Measurements from ENCODE around the gene MYO5C. TPM values are rescaled to one million over a fixed set of nuclear protein-coding genes. Genes with fewer than 3 reads are reported as not detected.

Gene MYO5C
- total and polyA plus RNA-seq, 2 of the 8 experiments (the other 6 are each of a cell fraction or from before 2014, with no cell fraction given) = 8.2 to 26.7 TPM

- TF ChIP-seq PHF8 (conservative IDR thresholded peaks at IDR 0.05; ENCODE audit: low read depth, low read length) (no peak), E2F6 (IDR thresholded peaks at IDR 0.05) (no peak), CREB1 (IDR thresholded peaks at IDR 0.05) (no peak), JUN (IDR thresholded peaks at IDR 0.05; ENCODE audit: low read depth, low read length) (no peak), JUND (IDR thresholded peaks at IDR 0.05; ENCODE audit: low read length) (no peak), SRF (IDR thresholded peaks at IDR 0.05; ENCODE audit: low read depth, low read length) (no peak), POU5F1 (IDR thresholded peaks at IDR 0.05; ENCODE audit: low read depth, low read length) (no peak), KDM5A (IDR thresholded peaks at IDR 0.05; ENCODE audit: low read length) (no peak), POLR2A (IDR thresholded peaks at IDR 0.05; ENCODE audit: control extremely low read depth in 1 of 2, low read depth in 2 of 2, low read length in 2 of 2) (no peak), FOSL1 (IDR thresholded peaks at IDR 0.05; ENCODE audit: insufficient read depth, low read depth, low read length) (peak; percentile 57; the same call in 1 of the 2 replicates), NRF1 (IDR thresholded peaks at IDR 0.05; ENCODE audit: low read depth, low read length) (peak; percentile 46), TEAD4 (IDR thresholded peaks at IDR 0.05; ENCODE audit: low read depth, low read length) (peak; percentile 34; the same call in 1 of the 2 replicates), TAF7 (optimal IDR thresholded peaks at IDR 0.05; ENCODE audit: borderline replicate concordance, low read depth, low read length) (no peak), USF2 (IDR thresholded peaks at IDR 0.05; ENCODE audit: low read length) (no peak), RBBP5 (IDR thresholded peaks at IDR 0.05; ENCODE audit: borderline replicate concordance, low read depth, low read length) (no peak), BRCA1 (IDR thresholded peaks at IDR 0.05; ENCODE audit: low read depth, low read length) (no peak), SP2 (IDR thresholded peaks at IDR 0.05; ENCODE audit: low read length) (no peak), POLR2AphosphoS5 (IDR thresholded peaks at IDR 0.05; ENCODE audit: low read depth, low read length) (no peak), RNF2 (IDR thresholded peaks at IDR 0.05; ENCODE audit: borderline replicate concordance, low read depth, low read length, missing control alignments, poor library complexity, severe bottlenecking) (no peak), KDM4A (IDR thresholded peaks at IDR 0.05; ENCODE audit: low read depth, low read length, severe bottlenecking) (no peak), GTF2F1 (IDR thresholded peaks at IDR 0.05; ENCODE audit: borderline replicate concordance, low read depth, low read length) (no peak), ATF3 (IDR thresholded peaks at IDR 0.05; ENCODE audit: insufficient read depth, low read depth, low read length) (no peak), CHD2 (IDR thresholded peaks at IDR 0.05; ENCODE audit: low read length) (no peak), MAFK (IDR thresholded peaks at IDR 0.05; ENCODE audit: low read depth, low read length) (no peak), SP4 (IDR thresholded peaks at IDR 0.05; ENCODE audit: low read length) (no peak), CHD1 (IDR thresholded peaks at IDR 0.05; ENCODE audit: low read depth, low read length) (no peak)
Observed at GRCh38 chr15:52256366-52256765, 39.2 kb downstream of the MYO5C start (continued).

Measured in H1 (cell line).